H1 (cell line): Measurements from ENCODE around the gene IDE. TPM values are rescaled to one million over a fixed set of nuclear protein-coding genes. Genes with fewer than 3 reads are reported as not detected.
A peak's percentile ranks its signal among the peaks of the same experiment; 100 is the strongest.

ENCODE experiments used
- CTCF ChIA-PET: fragments of 300-600 bp; sonication (Branson Sonifier 250); formaldehyde crosslinking; loops from one replicate; lab custom pipeline; 2021; ENCODE audit not compliant: partially characterized antibody; lab: Charles Lee
- POLR2A ChIA-PET: fragments of 300-600 bp; sonication (Branson Sonifier 250); formaldehyde crosslinking; loops from one replicate; lab custom pipeline; 2021; ENCODE audit warnings: inconsistent platforms; ENCODE audit not compliant: partially characterized antibody; lab: Charles Lee
- DNase-seq, 2 experiments: peaks; one replicate each; pipeline versions ENCODE4 v3.0.0 to v3.0.0-alpha.2; 2010 to 2022; ENCODE audit warnings: low spot score in 2 of 2, low read depth in 1 of 2, mixed read lengths in 1 of 2
- FAIRE-seq: peaks from 2 replicates; lab custom pipeline; 2011; peaks lifted over from hg19 to GRCh38; lab: Jason Lieb, UNC
- H2AFZ ChIP-seq: 2 replicates; pipeline ENCODE4 v1.8.1; 2012; ENCODE audit warnings: low read length, inconsistent platforms
- H2AK5ac ChIP-seq: 2 replicates; pipeline ENCODE4 v1.6.1; 2013; ENCODE audit warnings: low read depth, low read length
- H2BK120ac ChIP-seq: replicated peaks from 2 replicates; pipeline ENCODE3; 2013; ENCODE audit warnings: low read depth, low read length, inconsistent platforms
- H2BK12ac ChIP-seq: 2 replicates; pipeline ENCODE4 v1.6.1; 2013; ENCODE audit warnings: low read depth, low read length
- H2BK15ac ChIP-seq: 2 replicates; pipeline ENCODE4 v1.6.1; 2013; ENCODE audit warnings: low read length
- H2BK20ac ChIP-seq: 2 replicates; pipeline ENCODE4 v1.6.1; 2013; ENCODE audit warnings: low read length
- H2BK5ac ChIP-seq: 2 replicates; pipeline ENCODE4 v1.6.1; 2013; ENCODE audit warnings: low read depth, low read length
- H3K14ac ChIP-seq: 2 replicates; pipeline ENCODE4 v1.6.1; 2013; ENCODE audit warnings: inconsistent platforms; ENCODE audit not compliant: insufficient read length
- H3K18ac ChIP-seq: 2 replicates; pipeline ENCODE4 v1.6.1; 2013; ENCODE audit warnings: low read length; ENCODE audit errors: extremely low read depth
- H3K23ac ChIP-seq: 2 replicates; pipeline ENCODE4 v1.6.1; 2013; ENCODE audit warnings: inconsistent platforms; ENCODE audit not compliant: insufficient read length
- H3K23me2 ChIP-seq: 2 replicates; pipeline ENCODE4 v1.6.1; 2013; ENCODE audit warnings: low read depth, low read length
- H3K27ac ChIP-seq: 2 replicates; pipeline ENCODE4 v1.6.1; 2011; ENCODE audit warnings: low read depth, low read length, inconsistent platforms
- H3K27me3 ChIP-seq, 4 experiments: replicated peaks in 1 of 4; 1 replicate in 1 of 4; 2 replicates in 3 of 4; pipeline versions ENCODE4 v1.6.1 to v1.8.1; 2011 to 2013; ENCODE audit warnings: low read length in 3 of 4, mild to moderate bottlenecking in 3 of 4, inconsistent platforms in 2 of 4, mixed read lengths in 2 of 4, moderate library complexity in 1 of 4; ENCODE audit not compliant: control insufficient read depth in 3 of 4, insufficient read depth in 3 of 4; ENCODE audit errors: extremely low read depth in 1 of 4
- H3K36me3 ChIP-seq, 4 experiments: 2 replicates each; pipeline versions ENCODE4 v1.6.1 to v1.8.1; 2011 to 2013; ENCODE audit warnings: mild to moderate bottlenecking in 4 of 4, low read length in 3 of 4, moderate library complexity in 2 of 4, control low read depth in 1 of 4, inconsistent platforms in 1 of 4; ENCODE audit not compliant: insufficient read depth in 4 of 4, control insufficient read depth in 2 of 4
- H3K4ac ChIP-seq: replicated peaks from 2 replicates; pipeline ENCODE3; 2013; ENCODE audit warnings: low read length, low read depth, mixed read lengths, inconsistent platforms; ENCODE audit not compliant: insufficient read length
- H3K4me1 ChIP-seq, 4 experiments: replicated peaks in 1 of 4; 1 replicate in 1 of 4; 2 replicates in 3 of 4; pipeline versions ENCODE4 v1.6.1 to v1.8.1; 2011 to 2013; ENCODE audit warnings: low read length in 3 of 4, inconsistent platforms in 2 of 4, mixed read lengths in 1 of 4; ENCODE audit not compliant: insufficient read depth in 4 of 4, control insufficient read depth in 3 of 4
- H3K4me2 ChIP-seq, 2 experiments: 2 replicates each; pipeline versions ENCODE4 v1.6.1 to v1.8.1; 2011 to 2013; ENCODE audit warnings: low read depth in 2 of 2, low read length in 2 of 2, control low read depth in 1 of 2, inconsistent platforms in 1 of 2, mild to moderate bottlenecking in 1 of 2; ENCODE audit not compliant: insufficient read depth in 1 of 2
- H3K4me3 ChIP-seq, 4 experiments: fragments of 200-600, 300-600 bp in 1 of 4; sonication (generic), shearing (Covaris generic), sonication (Bioruptor Twin) in 1 of 4; 2 replicates each; pipeline versions ENCODE4 v1.5.1 to v1.8.1; 2011 to 2016; ENCODE audit warnings: low read length in 4 of 4, low read depth in 3 of 4, control low read depth in 2 of 4, inconsistent platforms in 2 of 4, mild to moderate bottlenecking in 2 of 4, mixed read lengths in 1 of 4, moderate library complexity in 1 of 4; ENCODE audit not compliant: insufficient read depth in 2 of 4; ENCODE audit errors: extremely low read depth in 1 of 4
- H3K56ac ChIP-seq: replicated peaks from 2 replicates; pipeline ENCODE3; 2013; ENCODE audit warnings: low read depth, mild to moderate bottlenecking, mixed read lengths, low read length, inconsistent platforms; ENCODE audit not compliant: insufficient read length
- H3K79me1 ChIP-seq: 2 replicates; pipeline ENCODE4 v1.6.1; 2013; ENCODE audit warnings: low read depth, low read length, control low read depth
- H3K79me2 ChIP-seq, 2 experiments: 2 replicates each; pipeline versions ENCODE4 v1.6.1 to v1.8.1; 2012 to 2013; ENCODE audit warnings: low read length in 2 of 2, mild to moderate bottlenecking in 2 of 2, inconsistent platforms in 1 of 2; ENCODE audit not compliant: insufficient read depth in 2 of 2, control insufficient read depth in 1 of 2
- H3K9ac ChIP-seq, 4 experiments: replicated peaks in 1 of 4; 1 replicate in 1 of 4; 2 replicates in 3 of 4; pipeline versions ENCODE4 v1.6.1 to v1.8.1; 2011 to 2013; ENCODE audit warnings: low read depth in 3 of 4, low read length in 3 of 4, control low read depth in 2 of 4, mild to moderate bottlenecking in 2 of 4, moderate library complexity in 2 of 4, inconsistent platforms in 1 of 4; ENCODE audit errors: extremely low read depth in 1 of 4
- H3K9me3 ChIP-seq, 2 experiments: 2 replicates each; pipeline versions ENCODE4 v1.6.1 to v1.8.1; 2012 to 2013; ENCODE audit warnings: mild to moderate bottlenecking in 2 of 2, moderate library complexity in 2 of 2, control low read depth in 1 of 2, inconsistent platforms in 1 of 2, low read depth in 1 of 2, low read length in 1 of 2, mixed read lengths in 1 of 2; ENCODE audit not compliant: insufficient read depth in 2 of 2
- H4K20me1 ChIP-seq, 2 experiments: replicated peaks in 1 of 2; 2 replicates each; pipeline versions ENCODE3 to v1.8.1; 2011 to 2013; ENCODE audit warnings: inconsistent platforms in 2 of 2, low read length in 2 of 2, mild to moderate bottlenecking in 1 of 2; ENCODE audit not compliant: insufficient read depth in 2 of 2, control insufficient read depth in 1 of 2
- H4K5ac ChIP-seq: 2 replicates; pipeline ENCODE4 v1.6.1; 2013; ENCODE audit warnings: low read length, low read depth, mixed read lengths, inconsistent platforms; ENCODE audit not compliant: insufficient read length
- H4K8ac ChIP-seq: 2 replicates; pipeline ENCODE4 v1.8.0; 2013; ENCODE audit warnings: mild to moderate bottlenecking, moderate library complexity, low read length, inconsistent platforms; ENCODE audit not compliant: insufficient read depth; ENCODE audit errors: extremely low read depth
- H4K91ac ChIP-seq: replicated peaks from 2 replicates; pipeline ENCODE3; 2013; ENCODE audit warnings: low read length, mixed read lengths, inconsistent platforms; ENCODE audit not compliant: insufficient read length
- ASH2L ChIP-seq: fragments of 200-600, 300-600 bp; sonication (generic); IDR thresholded peaks from one replicate; pipeline ENCODE4 v1.7.1; 2017; ENCODE audit warnings: low read length
- BACH1 ChIP-seq: IDR thresholded peaks from 2 replicates; pipeline ENCODE4 v1.6.1; 2012; ENCODE audit warnings: low read length, improper control_type of control experiment
- CBX5 ChIP-seq: fragments of 300-800, 300-1000 bp; sonication (generic); IDR thresholded peaks from 2 replicates; pipeline ENCODE4 v1.7.1; 2016; ENCODE audit warnings: antibody characterized with exemption, low read length, low read depth
- CBX8 ChIP-seq: fragments of 300-800, 300-1000 bp; sonication (generic); IDR thresholded peaks from 2 replicates; pipeline ENCODE4 v1.7.1; 2016; ENCODE audit warnings: low read depth, low read length, borderline replicate concordance
- HDAC2 ChIP-seq, 2 experiments: fragments of 300-600 bp in 1 of 2; sonication (generic) in 1 of 2; IDR thresholded peaks; 2 replicates each; pipeline ENCODE4 v1.6.1; 2011 to 2012; ENCODE audit warnings: low read depth in 2 of 2, low read length in 2 of 2, mild to moderate bottlenecking in 2 of 2, moderate library complexity in 2 of 2, borderline replicate concordance in 1 of 2, inconsistent platforms in 1 of 2
- KDM1A ChIP-seq: fragments of 200-600, 300-600 bp; sonication (generic); IDR thresholded peaks from 2 replicates; pipeline ENCODE4 v1.7.1; 2016; ENCODE audit warnings: mild to moderate bottlenecking, low read length, borderline replicate concordance
- NANOG ChIP-seq: IDR thresholded peaks from 2 replicates; pipeline ENCODE4 v1.6.1; 2011; ENCODE audit warnings: low read length, low read depth, mild to moderate bottlenecking, inconsistent platforms; ENCODE audit not compliant: insufficient read depth, poor library complexity, severe bottlenecking
- POLR2A ChIP-seq, 2 experiments: IDR thresholded peaks; 1 replicate in 1 of 2; 2 replicates in 1 of 2; pipeline ENCODE4 v1.6.1; 2011; ENCODE audit warnings: low read depth in 2 of 2, low read length in 2 of 2, mild to moderate bottlenecking in 2 of 2; ENCODE audit errors: control extremely low read depth in 1 of 2
- RBBP5 ChIP-seq: IDR thresholded peaks from 2 replicates; pipeline ENCODE4 v1.7.1; 2012; ENCODE audit warnings: low read depth, mild to moderate bottlenecking, inconsistent platforms, low read length, moderate library complexity, borderline replicate concordance
- SP1 ChIP-seq: IDR thresholded peaks from 2 replicates; pipeline ENCODE4 v1.6.1; 2011; ENCODE audit warnings: low read depth, low read length
- TCF12 ChIP-seq: IDR thresholded peaks from 2 replicates; pipeline ENCODE4 v1.6.1; 2011; ENCODE audit warnings: low read depth, mild to moderate bottlenecking, low read length
- TEAD4 ChIP-seq: IDR thresholded peaks from 2 replicates; pipeline ENCODE4 v1.6.1; 2012; ENCODE audit warnings: low read depth, low read length, inconsistent platforms, mixed read lengths
- WGBS, 2 experiments: shearing (Covaris generic) in 1 of 2; methylation state at CpG; one replicate each; pipeline versions ENCODE4 v1.1.6 to v1.1.7; 2013 to 2015; ENCODE audit warnings: low lambda C conversion rate in 2 of 2, mixed read lengths in 2 of 2, inconsistent platforms in 1 of 2, low coverage in 1 of 2, missing lambda C conversion rate in 1 of 2; ENCODE audit not compliant: insufficient replicate concordance in 2 of 2, insufficient coverage in 1 of 2, insufficient read length in 1 of 2; ENCODE audit errors: extremely low coverage in 1 of 2, missing lambda C conversion rate in 1 of 2; 5-methylcytosine and 5-hydroxymethylcytosine counted together
- polyA plus RNA-seq, 7 experiments: library from polyadenylated mRNA; depleted of rRNA in 3 of 7; stranded (reverse) in 5 of 7; unstranded in 2 of 7; fragments of >200 nt in 5 of 7; fragments of 200-250 nt in 2 of 7; gene quantifications; 1 replicate in 5 of 7; 2 replicates in 1 of 7; 4 replicates in 1 of 7; pipeline versions ENCODE4 v1.2.1 to v1.2.3, GENCODE V29; 2011 to 2013; ENCODE audit warnings: missing spikeins in 2 of 7, mixed read lengths in 2 of 7
- total RNA-seq: library from RNA; stranded (reverse); fragmentation: NEBNext Ultra II Directional; extraction: Animal tissue kit (Norgen Biotek cat#: 25700); gene quantifications from 2 replicates; pipeline ENCODE4 v1.2.1, GENCODE V29; 2021

IDE gene
- total and polyA plus RNA-seq, 2 of the 8 experiments (the other 6 are each of a cell fraction or from before 2014, with no cell fraction given): 12.7 to 52.7 TPM

DNA sequence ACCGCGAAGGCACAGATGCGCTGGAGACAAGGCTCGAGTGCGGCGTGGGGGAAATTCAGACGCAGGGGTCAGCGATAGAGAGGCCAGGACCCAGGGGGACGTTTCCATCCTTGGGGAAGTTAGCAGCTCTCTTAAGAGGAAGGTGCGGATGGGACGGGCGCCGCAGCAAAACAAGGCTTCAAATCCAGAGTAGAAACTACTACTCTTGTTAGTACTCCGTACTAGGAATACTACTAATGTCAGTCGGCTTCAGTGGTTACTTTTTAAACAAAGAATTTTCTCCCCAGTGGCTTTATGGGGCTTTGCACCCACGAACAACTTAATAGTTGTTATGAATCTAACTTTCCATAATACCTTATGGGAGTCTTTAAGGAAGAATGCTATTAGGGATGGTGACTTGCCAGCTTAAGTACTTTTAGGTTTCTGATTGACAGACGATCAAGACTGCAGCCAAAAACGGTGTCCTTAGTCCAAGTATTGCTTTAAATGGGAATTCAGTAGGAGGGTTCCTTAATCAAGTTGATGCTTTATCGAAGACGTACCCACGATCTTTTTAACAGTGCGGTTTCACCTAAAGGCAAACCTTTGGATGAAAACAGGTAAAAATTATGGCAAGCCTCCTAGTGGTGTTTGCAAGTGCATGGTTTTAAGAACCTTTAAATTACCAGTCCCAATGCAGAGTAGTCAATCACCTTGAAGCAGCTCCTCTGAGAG is 812 bp upstream of the IDE start:
- Histone ChIP-seq H3K23me2 (peaks cover 5% of the 10 kb centered on the region; the same call in 1 of the 2 replicates), H3K27me3 (no peaks in the 10 kb centered on the region), H2AFZ (peak overlapping the region; percentile 76), H2BK120ac (no peak overlapping the region), H2BK5ac (no peak overlapping the region), H3K36me3 (no peaks in the 10 kb centered on the region), H3K18ac (peak overlapping the region; percentile 1; the same call in 1 of the 2 replicates), H3K4me3 (peak overlapping the region; percentile 75 to 84 (median 79)), H4K8ac (peak overlapping the region; percentile 93; the same call in 1 of the 2 replicates), H3K4me2 (peak overlapping the region; percentile 86 to 96), H3K79me1 (peaks cover 8% of the 10 kb centered on the region), H4K20me1 (peaks cover 1 to 4% of the 10 kb centered on the region in 2 experiments), H3K14ac (no peak overlapping the region), H2BK20ac (no peak overlapping the region), H3K9me3 (no peaks in the 10 kb centered on the region), H4K91ac (no peak overlapping the region), H2BK15ac (no peak overlapping the region), H3K56ac (no peak overlapping the region), H3K4me1 (peaks cover 2 to 8% (median 3%) of the 10 kb centered on the region in 4 experiments; a peak in 4 of 7 replicates), H3K79me2 (peaks cover 0 to 30% of the 10 kb centered on the region in 2 experiments; a peak in 2 of 4 replicates), H3K9ac (peak overlapping the region in 2 of 4 experiments; percentile 75 to 81; a peak in 4 of 7 replicates), H3K23ac (no peak overlapping the region), H4K5ac (no peak overlapping the region), H3K4ac (no peak overlapping the region), H3K27ac (0 out of 2 replicates have a peak overlapping the region, but pooled peaks have one; percentile 77), H2BK12ac (no peak overlapping the region), H2AK5ac (no peak overlapping the region)
- DNase-seq (no peak), FAIRE-seq (peak; percentile 19)
- ChIA-PET CTCF (interaction anchor here (0.7 to 8.0 kb wide), 15 partner anchors 9 to 903 kb away, joined by 3 to 51 read pairs (median 4); no protein-coding TSS in a partner anchor), POLR2A (interaction anchor here (0.5 to 4.3 kb wide), 7 partner anchors 17 to 801 kb away, joined by 3 to 34 read pairs (median 5); partner anchors contain the start of genes EXOC6, HHEX and KIF11)
- 19% methylated on average over 19 of the region's 22 CpGs; no CpG with 5 or more reads in 1 of the 2 experiments for WGBS, 2 experiments
- no peak for TF ChIP-seq KDM1A
- TF ChIP-seq NANOG: no peak
- no peak for TF ChIP-seq RBBP5
- no peak for TF ChIP-seq BACH1
- no peak for TF ChIP-seq CBX5
- TF ChIP-seq TCF12: no peak
- peak; percentile 12 for TF ChIP-seq ASH2L
- no peak for TF ChIP-seq HDAC2 (IDR thresholded peaks at IDR 0.05; ENCODE audit: borderline replicate concordance in 1 of 2, low read depth in 2 of 2, low read length in 2 of 2)
- TF ChIP-seq POLR2A (IDR thresholded peaks at IDR 0.05; ENCODE audit: control extremely low read depth in 1 of 2, low read depth in 2 of 2, low read length in 2 of 2): no peak
- 0 out of 2 replicates have a peak, but pooled peaks have one; percentile 13 for TF ChIP-seq SP1
- TF ChIP-seq CBX8: no peak
- TF ChIP-seq TEAD4: 0 out of 2 replicates have a peak, but pooled peaks have one; percentile 29
